ENCODE results near the gene NMUR1.

Gene NMUR1

GRCh38 chr2:231549446-231550239 is 19.4 kb upstream of the NMUR1 start:
- no peaks in the 10 kb centered on the region for H3K9me2 ChIP-seq (replicated peaks; ENCODE audit: insufficient read depth, low read length)
- no peak overlapping the region for H3K4me3 ChIP-seq (ENCODE audit: insufficient read depth, low read length, poor library complexity, severe bottlenecking)
- H4K20me1 ChIP-seq (ENCODE audit: low read depth, low read length): no peaks in the 10 kb centered on the region
- no peak overlapping the region for H2AFZ ChIP-seq (ENCODE audit: low read depth, low read length, severe bottlenecking)
- H3K79me2 ChIP-seq (ENCODE audit: insufficient read depth, low read length): no peaks in the 10 kb centered on the region
- peaks cover 9% of the 10 kb centered on the region; the same call in 1 of the 2 replicates for H3K9me3 ChIP-seq (ENCODE audit: insufficient read depth, low read length)
- no peaks in the 10 kb centered on the region; the same call in 1 of the 2 replicates for H3F3A ChIP-seq (ENCODE audit: insufficient read depth)
- no peak overlapping the region for H3K27ac ChIP-seq (ENCODE audit: low read depth, low read length)
- no peaks in the 10 kb centered on the region for H3K27me3 ChIP-seq (ENCODE audit: low read length)
- peaks cover 4% of the 10 kb centered on the region; the same call in 1 of the 2 replicates for H3K36me3 ChIP-seq (ENCODE audit: low read length)
- no peak for TF ChIP-seq EZH2phosphoT487 (conservative IDR thresholded peaks at IDR 0.05; ENCODE audit: low read length)
- no peak overlapping the region for H3K9ac ChIP-seq (ENCODE audit: low read length)
- H3K4me2 ChIP-seq (ENCODE audit: low read depth, low read length, poor library complexity, severe bottlenecking): no peak overlapping the region

GRCh38 chr2:231548752-231549151 is 18.5 kb upstream of the NMUR1 start:
- peaks cover 9% of the 10 kb centered on the region; the same call in 1 of the 2 replicates for H3K9me3 ChIP-seq (ENCODE audit: insufficient read depth, low read length)
- TF ChIP-seq CTCF (IDR thresholded peaks at IDR 0.05; ENCODE audit: insufficient read depth, low read length, poor library complexity, severe bottlenecking) (no peak), EZH2phosphoT487 (conservative IDR thresholded peaks at IDR 0.05; ENCODE audit: low read length) (no peak)
- peaks cover 4% of the 10 kb centered on the region; the same call in 1 of the 2 replicates for H3K36me3 ChIP-seq (ENCODE audit: low read length)
- H3K4me2 ChIP-seq (ENCODE audit: low read depth, low read length, poor library complexity, severe bottlenecking): no peak overlapping the region
- H3K27ac ChIP-seq (ENCODE audit: low read depth, low read length): no peak overlapping the region
- H3K4me3 ChIP-seq (ENCODE audit: insufficient read depth, low read length, poor library complexity, severe bottlenecking): no peak overlapping the region
- H3F3A ChIP-seq (ENCODE audit: insufficient read depth): no peaks in the 10 kb centered on the region; the same call in 1 of the 2 replicates
- no peaks in the 10 kb centered on the region for H4K20me1 ChIP-seq (ENCODE audit: low read depth, low read length)
- H3K79me2 ChIP-seq (ENCODE audit: insufficient read depth, low read length): no peaks in the 10 kb centered on the region
- H2AFZ ChIP-seq (ENCODE audit: low read depth, low read length, severe bottlenecking): no peak overlapping the region
- H3K9ac ChIP-seq (ENCODE audit: low read length): no peak overlapping the region
- H3K27me3 ChIP-seq (ENCODE audit: low read length): no peaks in the 10 kb centered on the region
- no peaks in the 10 kb centered on the region for H3K9me2 ChIP-seq (replicated peaks; ENCODE audit: insufficient read depth, low read length)

- H3K4me2 ChIP-seq (ENCODE audit: low read depth, low read length, poor library complexity, severe bottlenecking): no peak overlapping the region
- no peak for TF ChIP-seq EZH2phosphoT487 (conservative IDR thresholded peaks at IDR 0.05; ENCODE audit: low read length)
- no peak for TF ChIP-seq CTCF (IDR thresholded peaks at IDR 0.05; ENCODE audit: insufficient read depth, low read length, poor library complexity, severe bottlenecking)
These were observed 17.3 kb upstream of the NMUR1 start for GRCh38 chr2:231547315-231548110.

More at GRCh38 chr2:231547315-231548110, 17.3 kb upstream of the NMUR1 start:
- no peak overlapping the region for H3K27ac ChIP-seq (ENCODE audit: low read depth, low read length)
- H3K36me3 ChIP-seq (ENCODE audit: low read length): no peaks in the 10 kb centered on the region
- no peaks in the 10 kb centered on the region for H3K79me2 ChIP-seq (ENCODE audit: insufficient read depth, low read length)
- H3K9ac ChIP-seq (ENCODE audit: low read length): no peak overlapping the region
- H3K9me3 ChIP-seq (ENCODE audit: insufficient read depth, low read length): peaks cover 1% of the 10 kb centered on the region; the same call in 1 of the 2 replicates
- H2AFZ ChIP-seq (ENCODE audit: low read depth, low read length, severe bottlenecking): no peak overlapping the region
- no peaks in the 10 kb centered on the region for H3K9me2 ChIP-seq (replicated peaks; ENCODE audit: insufficient read depth, low read length)
- no peak overlapping the region for H3K4me3 ChIP-seq (ENCODE audit: insufficient read depth, low read length, poor library complexity, severe bottlenecking)
- no peaks in the 10 kb centered on the region for H3K27me3 ChIP-seq (ENCODE audit: low read length)
- no peaks in the 10 kb centered on the region; the same call in 1 of the 2 replicates for H3F3A ChIP-seq (ENCODE audit: insufficient read depth)
- H4K20me1 ChIP-seq (ENCODE audit: low read depth, low read length): no peaks in the 10 kb centered on the region

Measured in SU-DHL-6 (cell line).